Endothelial cell of umbilical vein (primary cell): ENCODE data around the gene XRRA1.

Experiments
- FOS ChIP-seq: IDR thresholded peaks from 2 replicates; pipeline ENCODE4 v1.6.1; 2011; ENCODE audit warnings: mild to moderate bottlenecking, low read length, moderate library complexity, borderline replicate concordance; ENCODE audit not compliant: insufficient read depth
- POLR2A ChIP-seq: IDR thresholded peaks from 2 replicates; pipeline ENCODE4 v1.6.1; 2012; ENCODE audit warnings: low read depth, mild to moderate bottlenecking, control low read depth, low read length

DNA sequence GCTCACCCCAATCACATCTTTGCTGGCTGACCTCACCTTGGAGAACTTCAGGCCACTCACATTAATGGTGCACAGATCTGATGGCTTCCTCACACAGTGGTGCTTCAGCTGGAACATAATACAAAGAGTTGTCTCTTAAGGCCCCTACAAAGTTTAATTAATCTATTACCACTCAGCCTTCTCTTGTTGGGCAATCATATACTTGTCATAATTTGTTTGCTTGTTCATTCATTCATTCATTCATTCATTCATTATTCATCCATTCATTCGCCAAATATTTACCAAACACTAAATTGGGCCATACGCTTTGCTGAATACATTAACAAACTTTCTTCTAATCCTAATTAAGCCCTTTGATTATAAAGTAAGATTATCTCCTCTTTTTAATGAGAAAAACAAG lies 15.1 kb downstream of the XRRA1 start:
- no peak for TF ChIP-seq FOS
- no peak for TF ChIP-seq POLR2A
